Measurements from ENCODE around the gene GJB2.
"Not testable (repeated sequence)": the region's sequence is repeated elsewhere in the genome, so short reads cannot be mapped to it uniquely, and the experiment has no call there.

Gene GJB2

DNA sequence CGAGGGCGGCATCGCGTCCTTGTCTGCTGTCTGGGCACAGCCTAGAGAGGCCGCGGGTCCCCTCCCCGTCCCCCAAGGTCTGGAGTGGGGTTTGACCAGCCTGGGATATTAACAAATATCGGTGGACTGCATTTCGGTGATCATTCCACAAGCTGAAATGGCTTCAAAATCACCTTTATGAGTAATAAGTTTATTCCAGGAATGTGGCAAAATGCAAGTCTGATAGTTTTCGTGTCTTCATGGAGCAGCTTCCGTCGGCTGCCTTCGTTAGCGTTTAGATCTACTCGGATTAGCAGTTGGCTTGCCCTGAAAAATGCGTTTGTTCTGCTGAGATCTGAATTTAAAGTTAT, 30.8 kb downstream of the GJB2 start:
- DNase-seq = no peak

DNA sequence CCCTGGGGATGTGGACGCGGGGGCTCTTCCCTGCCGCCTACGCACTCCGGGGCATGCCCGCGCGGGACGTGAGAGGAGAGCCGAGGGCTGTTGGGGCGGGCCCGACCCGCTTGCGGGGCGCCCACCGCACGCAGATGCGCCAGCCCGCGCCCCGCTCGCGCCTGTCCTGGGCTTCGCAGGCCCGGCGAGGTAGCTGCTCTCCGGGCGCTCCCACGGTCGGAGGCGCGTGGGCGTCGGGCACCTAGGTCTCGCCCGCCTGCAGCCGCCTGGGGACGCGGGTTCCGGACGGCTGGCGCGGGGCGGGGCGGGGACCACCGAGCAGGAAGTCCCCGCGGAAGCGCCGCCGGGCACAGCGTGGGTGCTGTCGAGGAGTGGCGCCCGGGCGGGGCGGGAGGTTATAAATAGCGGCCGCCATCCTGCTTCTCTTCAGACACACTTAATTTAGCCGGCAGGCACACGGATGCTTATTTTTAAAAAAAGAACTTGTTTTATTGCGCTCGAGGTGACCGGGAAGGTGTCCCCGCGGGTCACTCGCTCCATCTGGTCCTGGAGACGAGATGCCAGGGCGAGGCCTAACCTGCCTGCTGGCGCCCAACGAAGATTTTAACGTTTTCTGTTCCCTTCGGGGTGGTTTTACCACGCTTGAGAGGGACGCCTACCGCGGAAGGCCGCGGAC, 31.3 kb downstream of the GJB2 start:
- no peak for DNase-seq

- no peak for DNase-seq
Measured at GRCh38 chr13:20160306-20161274, 32.1 kb downstream of the GJB2 start, which contains the start of gene GJA3. Gene GJA3 (minus strand): TSS chr13:20161052. CDS start chr13:20143288, 17,764 bp downstream.

DNA sequence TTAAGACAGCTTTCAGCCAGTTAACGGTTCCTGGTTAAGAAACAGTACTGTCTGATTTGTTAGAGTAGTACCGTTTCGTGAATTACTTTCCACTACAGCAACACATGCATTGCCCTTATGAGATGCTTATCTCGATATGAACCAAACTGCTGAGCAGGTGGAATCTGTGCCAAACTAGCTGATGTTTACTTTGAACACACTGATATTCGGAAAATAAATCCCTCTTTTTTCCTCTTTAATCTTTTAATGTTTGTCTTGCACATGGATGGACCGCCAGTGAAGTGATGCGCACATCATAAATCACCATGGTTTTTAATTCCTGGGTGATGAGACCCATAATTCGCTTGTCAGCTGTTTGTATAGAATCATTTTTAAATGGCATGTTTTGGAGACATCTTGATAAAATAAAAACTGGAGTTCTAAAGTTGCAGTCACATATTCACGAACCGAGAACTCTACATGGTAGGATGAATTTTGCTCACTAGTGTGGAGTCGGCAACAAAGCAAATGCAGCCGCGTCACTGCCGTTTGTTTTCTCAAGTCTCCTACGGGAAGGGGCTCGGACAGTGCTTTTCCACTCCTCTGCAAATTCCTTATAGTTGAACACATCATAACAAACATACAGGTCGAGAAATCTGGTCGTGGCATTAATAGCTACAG, 33.0 kb downstream of the GJB2 start:
- no peak for DNase-seq

- no peak for DNase-seq
Measured at GRCh38 chr13:20157151-20157796, 35.5 kb downstream of the GJB2 start.

GRCh38 chr13:20156702-20157101, 36.0 kb downstream of the GJB2 start:
- no peak for DNase-seq

- DNase-seq = not testable (repeated sequence)
Measured at GRCh38 chr13:20153290-20153689, 39.4 kb downstream of the GJB2 start.

GRCh38 chr13:20151612-20152011, 41.1 kb downstream of the GJB2 start:
- no peak for DNase-seq

DNA sequence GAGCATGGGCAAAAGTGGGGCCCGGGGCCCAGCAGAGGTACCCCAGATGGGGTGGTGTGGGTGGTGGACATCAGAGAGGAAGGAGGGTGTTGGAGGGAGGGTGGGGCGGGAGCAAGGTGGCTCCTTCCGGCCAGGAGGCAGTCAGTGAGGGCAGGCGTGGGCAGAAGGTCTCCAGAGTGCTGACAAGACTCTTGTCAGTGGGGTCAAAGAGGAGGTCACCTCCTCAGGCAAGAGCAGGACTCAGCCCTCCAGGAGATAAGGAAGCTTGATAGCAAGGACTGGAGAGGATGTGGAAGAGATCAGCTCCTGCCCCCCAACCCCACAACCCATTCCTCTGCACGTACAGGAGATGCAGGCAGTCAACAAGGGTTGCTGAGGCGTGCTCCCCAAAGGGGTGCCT, 41.7 kb downstream of the GJB2 start:
- DNase-seq = no peak

DNA sequence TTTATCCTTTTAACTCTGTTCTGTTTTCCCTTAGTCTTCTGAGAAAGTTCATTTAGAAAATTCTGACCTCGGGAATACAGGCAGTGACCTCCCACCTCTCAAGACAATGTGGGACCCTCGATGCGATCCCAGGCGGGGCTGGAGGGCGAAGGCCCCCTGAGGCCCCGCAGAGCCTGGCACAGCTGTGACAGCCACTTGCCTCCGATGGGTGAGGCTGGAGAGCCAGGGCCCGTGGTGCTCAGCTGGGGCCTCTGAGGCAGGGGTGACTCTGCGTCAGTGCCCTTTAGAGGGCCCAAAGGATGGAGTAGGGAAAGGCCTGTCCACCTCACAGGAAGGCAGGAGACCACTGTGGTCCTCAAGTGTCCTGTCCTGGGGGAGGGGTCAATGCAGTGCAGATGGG, 42.2 kb downstream of the GJB2 start:
- DNase-seq = no peak

GRCh38 chr13:20149762-20150161, 43.0 kb downstream of the GJB2 start:
- no peak for DNase-seq

DNA sequence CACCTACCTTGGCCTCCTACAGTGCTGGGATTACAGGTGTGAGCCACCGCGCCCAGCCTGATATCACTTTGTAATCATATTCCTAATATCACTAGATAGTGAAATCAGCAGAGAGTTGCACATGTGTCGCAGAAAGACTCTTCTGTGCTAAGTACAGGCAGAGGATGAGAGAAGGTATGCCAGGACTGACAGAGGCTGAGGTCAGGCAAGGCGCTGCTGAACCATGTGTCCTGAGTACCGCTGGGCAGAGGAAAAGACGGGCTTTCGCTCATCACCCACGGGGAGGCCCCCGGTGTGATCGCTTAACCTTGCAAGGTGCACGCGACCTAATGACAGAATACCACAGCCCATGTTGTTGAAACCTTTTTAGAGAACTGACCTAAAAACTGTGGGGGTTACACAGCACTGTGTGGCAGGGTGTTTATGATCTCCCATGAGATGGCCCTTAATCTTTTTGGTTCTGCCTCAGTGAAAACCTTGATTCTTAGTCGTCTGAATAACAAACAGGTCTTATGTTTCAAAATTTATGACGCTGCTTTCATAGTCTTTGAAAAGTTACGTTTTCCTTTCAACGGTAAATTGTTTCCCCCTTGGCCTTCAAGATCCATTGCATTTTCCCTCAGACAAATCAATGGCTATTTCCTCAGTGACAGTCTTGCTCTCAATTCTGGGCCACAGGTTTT, 44.1 kb downstream of the GJB2 start:
- DNase-seq = no peak

DNA sequence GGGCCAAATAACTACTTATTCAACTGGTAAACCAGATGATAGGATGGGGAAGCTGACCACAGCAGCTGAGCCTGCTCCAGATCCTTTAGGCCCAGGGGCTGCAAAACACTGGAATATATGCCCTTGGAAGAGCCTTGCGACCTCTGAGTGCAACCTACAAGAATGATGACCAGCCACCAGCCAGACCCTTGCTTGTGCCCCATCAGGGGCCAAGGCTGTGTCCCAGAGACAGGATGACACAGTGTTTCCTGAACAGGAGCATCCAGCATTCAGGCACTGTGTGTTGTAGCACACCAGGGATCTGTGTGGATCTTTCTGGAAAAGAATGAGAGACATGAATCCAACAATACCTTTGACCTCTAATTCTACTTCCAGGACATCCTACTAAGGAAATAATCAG, 46.4 kb downstream of the GJB2 start:
- DNase-seq = no peak

- DNase-seq = no peak
Measured at GRCh38 chr13:20145521-20145920, 47.2 kb downstream of the GJB2 start.

DNA sequence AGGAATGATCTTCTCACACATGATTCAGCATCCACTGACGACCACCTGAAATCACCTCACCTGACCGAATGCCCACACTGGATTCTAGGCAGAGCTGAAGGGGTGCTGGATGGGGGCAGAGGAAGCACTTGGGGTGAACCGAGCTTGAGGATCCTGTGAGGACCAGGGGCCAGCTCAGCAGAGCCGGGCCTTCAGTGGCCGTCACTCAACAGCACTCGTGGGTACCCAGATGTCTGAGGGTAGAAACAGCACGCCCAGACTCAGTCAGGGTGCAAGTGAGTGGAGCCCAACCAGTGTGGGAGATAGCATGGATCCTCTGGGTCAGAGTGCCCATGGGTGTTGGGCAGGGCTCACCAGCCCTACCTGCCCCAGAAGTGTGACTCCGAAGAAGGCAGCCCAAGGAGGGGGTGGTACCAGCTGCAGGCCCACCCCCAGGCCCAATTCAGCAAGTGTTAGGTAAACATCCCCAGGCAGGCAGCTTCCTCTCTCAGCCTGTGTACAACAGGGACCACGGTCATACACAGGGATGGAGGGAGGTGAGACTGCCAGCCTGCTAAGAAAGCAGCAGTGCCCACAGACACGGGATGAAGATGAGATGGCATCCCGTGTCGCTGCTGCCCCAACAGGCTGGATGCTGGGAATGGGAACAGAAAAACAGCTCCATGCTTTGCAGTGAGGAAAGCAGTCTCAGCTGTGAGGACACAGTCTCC, 48.4 kb downstream of the GJB2 start:
- DNase-seq = no peak

DNA sequence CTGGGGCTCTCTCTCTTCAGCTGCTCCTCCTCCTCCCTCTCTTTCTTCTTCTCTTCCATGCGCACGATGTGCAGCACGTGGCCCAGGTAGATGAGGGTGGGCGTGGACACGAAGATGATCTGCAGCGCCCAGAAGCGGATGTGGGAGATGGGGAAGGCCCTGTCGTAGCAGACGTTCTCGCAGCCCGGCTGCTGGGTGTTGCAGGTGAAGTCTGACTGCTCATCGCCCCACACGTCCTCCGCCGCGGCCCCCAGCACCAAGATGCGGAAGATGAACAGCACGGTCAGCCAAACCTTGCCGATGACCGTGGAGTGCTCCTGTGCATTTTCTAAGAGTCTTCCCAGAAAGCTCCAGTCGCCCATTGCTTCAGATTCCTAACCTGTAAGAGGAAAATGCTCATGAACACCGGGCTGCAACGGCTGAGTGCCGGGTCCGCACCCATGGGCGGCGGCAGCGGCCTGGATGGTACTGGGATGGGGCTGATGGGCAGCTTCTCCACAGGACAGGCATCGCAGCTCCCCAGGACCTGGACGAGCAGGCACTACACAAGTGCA, 49.7 kb downstream of the GJB2 start:
- DNase-seq = no peak

- DNase-seq = no peak
Measured at GRCh38 chr13:20142023-20142926, 50.5 kb downstream of the GJB2 start.

- no peak for DNase-seq
Measured at GRCh38 chr13:20141238-20142022, 51.3 kb downstream of the GJB2 start.

DNA sequence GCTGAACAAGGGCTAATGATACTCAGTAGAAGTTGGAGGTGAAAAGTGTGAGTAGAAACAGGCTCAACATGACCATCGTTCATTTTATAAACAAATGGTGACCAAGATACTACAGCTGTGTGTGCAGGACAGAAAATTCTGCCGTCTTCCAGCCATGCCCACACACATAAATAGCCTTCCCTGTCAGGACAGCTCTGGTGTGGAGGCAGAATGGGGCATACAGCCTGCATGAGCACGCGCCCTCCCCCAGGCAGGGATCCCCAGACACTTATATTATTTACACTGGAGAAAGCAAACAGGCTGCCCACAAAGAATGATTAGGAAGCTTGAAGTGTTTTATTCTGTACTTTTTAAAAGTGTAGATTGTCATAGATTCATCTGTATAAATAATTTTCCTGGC, 52.3 kb downstream of the GJB2 start:
- no peak for DNase-seq

DNA sequence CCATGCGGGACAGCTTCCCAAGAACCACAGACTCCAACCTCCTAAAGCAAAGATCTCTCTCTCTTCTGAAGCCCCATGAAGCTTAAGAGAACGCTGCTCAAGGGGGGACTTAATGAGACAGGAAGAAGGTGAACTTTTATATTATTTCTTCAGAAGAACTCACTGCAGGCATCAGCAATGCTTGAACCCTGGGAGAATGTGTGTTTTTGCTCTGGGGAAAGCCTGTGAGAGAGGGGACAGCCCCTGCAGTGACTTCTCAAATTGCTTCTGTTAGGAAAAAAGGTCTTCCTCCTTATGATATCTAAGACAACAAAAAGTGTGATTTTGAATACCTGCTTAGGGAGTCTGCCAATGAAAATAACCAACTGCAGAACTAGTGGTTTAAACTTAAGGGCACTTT, 54.9 kb downstream of the GJB2 start:
- DNase-seq = no peak

All from NCI-H2171 treated with DMSO at 0.1 percent for 48 hours (cell line).